GM21360 (cell line): ENCODE results near the gene POLR1G.

Experiments used
- ATAC-seq: cut with Tn5 transposase; IDR thresholded peaks from one replicate; pipeline ENCODE4 v1.9.1; 2021; ENCODE audit warnings: mild to moderate bottlenecking, moderate library complexity; ENCODE audit not compliant: unreplicated experiment

POLR1G gene

GRCh38 chr19:45443462-45444317, 37.2 kb downstream of the POLR1G start:
- no peak for ATAC-seq

- peak; percentile 42 for ATAC-seq
Observed at GRCh38 chr19:45444318-45445041, 38.0 kb downstream of the POLR1G start.

- no peak for ATAC-seq
Observed at GRCh38 chr19:45445139-45445538, 38.7 kb downstream of the POLR1G start.

- no peak for ATAC-seq
Observed at GRCh38 chr19:45446295-45446694, 39.9 kb downstream of the POLR1G start.

- no peak for ATAC-seq
Observed at GRCh38 chr19:45446944-45447343, 40.5 kb downstream of the POLR1G start.

- no peak for ATAC-seq
Observed at GRCh38 chr19:45448425-45448756, 41.9 kb downstream of the POLR1G start.

GRCh38 chr19:45448887-45449299, 42.4 kb downstream of the POLR1G start:
- ATAC-seq, result no peak

- ATAC-seq, result peak; percentile 15
Observed at GRCh38 chr19:45450012-45450333, 43.5 kb downstream of the POLR1G start.

GRCh38 chr19:45451131-45451849, 44.8 kb downstream of the POLR1G start:
- no peak for ATAC-seq

- ATAC-seq, result no peak
Observed at GRCh38 chr19:45451850-45452387, 45.5 kb downstream of the POLR1G start.

GRCh38 chr19:45455707-45456499, 49.5 kb downstream of the POLR1G start:
- peak; percentile 42 for ATAC-seq

- ATAC-seq, result no peak
Observed at GRCh38 chr19:45456500-45456815, 50.0 kb downstream of the POLR1G start.

- no peak for ATAC-seq
Observed at GRCh38 chr19:45457776-45458175, 51.3 kb downstream of the POLR1G start.
